Vagina (tissue), 2 donors: ENCODE results near the gene COQ5.

Experiments
- CTCF ChIP-seq, 3 experiments: fragments of 450-650 bp in 2 of 3; fragments of 200-600 bp in 1 of 3; sonication (generic) in 1 of 3; IDR thresholded peaks; one replicate each; pipeline ENCODE4 v1.5.1; 2017 to 2019; ENCODE audit warnings: antibody characterized with exemption in 3 of 3, mild to moderate bottlenecking in 2 of 3, moderate library complexity in 2 of 3
- POLR2A ChIP-seq, 2 donors: fragments of 450-650 bp; IDR thresholded peaks; one replicate each; pipeline ENCODE4 v1.6.1; 2017; ENCODE audit warnings: antibody characterized with exemption in 2 of 2, mild to moderate bottlenecking in 2 of 2, moderate library complexity in 2 of 2
- POLR2AphosphoS5 ChIP-seq, 2 donors: sonication (generic); formaldehyde crosslinking; IDR thresholded peaks; one replicate each; pipeline ENCODE4 v1.9.0; 2017; ENCODE audit warnings: antibody characterized with exemption in 2 of 2, mild to moderate bottlenecking in 2 of 2, low read depth in 1 of 2; ENCODE audit not compliant: insufficient read depth in 1 of 2

GRCh38 chr12:120472521-120472920 lies 56.4 kb downstream of the COQ5 start:
- TF ChIP-seq CTCF (IDR thresholded peaks at IDR 0.05) (no peak), POLR2AphosphoS5 (IDR thresholded peaks at IDR 0.05; ENCODE audit: insufficient read depth in 1 of 2, low read depth in 1 of 2) (no peak), POLR2A (IDR thresholded peaks at IDR 0.05) (no peak)
